ENCODE results near the gene RPS6KA5.

GRCh38 chr14:90831821-90832220 is 228.6 kb downstream of the RPS6KA5 start:
- TF ChIP-seq EZH2phosphoT487 (IDR thresholded peaks at IDR 0.05; ENCODE audit: low read length) (no peak), CTCF (IDR thresholded peaks at IDR 0.05; ENCODE audit: low read length) (no peak)
